ENCODE measurements around the gene PJA2. TPM values are rescaled to one million over a fixed set of nuclear protein-coding genes. Genes with fewer than 3 reads are reported as not detected.

The PJA2 gene
- total RNA-seq, 1 donor from 2014 or later: 56.1 TPM

DNA sequence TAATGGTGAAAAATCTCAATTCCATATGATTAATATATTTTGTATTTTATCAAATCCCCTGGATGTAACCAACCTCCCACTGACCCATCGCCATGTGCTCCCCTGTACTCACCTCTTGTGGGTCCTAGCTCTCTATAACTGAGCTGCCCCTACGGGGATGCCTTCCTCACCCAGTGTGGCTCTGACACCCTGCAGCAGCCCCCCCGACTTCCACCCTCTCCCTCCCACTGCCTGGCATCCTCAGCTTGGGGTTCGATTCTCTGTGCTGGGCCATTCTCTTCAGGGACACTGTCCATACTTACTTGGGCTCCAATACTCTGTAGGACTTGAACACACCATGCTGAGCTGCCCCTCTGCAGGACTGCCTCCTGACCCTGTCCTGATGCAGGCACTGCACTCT is 87.1 kb downstream of the PJA2 start:
- intact Hi-C loops (cut with DNase I): no loop called here
- H3K27ac ChIP-seq: peak overlapping the region in 1 of 2 donors; percentile 47
- H3K4me3 ChIP-seq: no peak overlapping the region
- no peaks in the 10 kb centered on the region for H3K36me3 ChIP-seq
- H3K27me3 ChIP-seq: no peaks in the 10 kb centered on the region
- H3K4me1 ChIP-seq: peaks cover 0 to 30% of the 10 kb centered on the region in 2 donors
- no peak for DNase-seq (ENCODE audit: low spot score in 2 of 2)
- no peaks in the 10 kb centered on the region for H3K9me3 ChIP-seq
- TF ChIP-seq CTCF (IDR thresholded peaks at IDR 0.05): no peak

GRCh38 chr5:109319351-109319750 is 90.4 kb downstream of the PJA2 start:
- no peak for DNase-seq (ENCODE audit: low spot score in 2 of 2)
- Histone ChIP-seq H3K27me3 (no peaks in the 10 kb centered on the region), H3K9me3 (no peaks in the 10 kb centered on the region), H3K27ac (no peak overlapping the region), H3K4me3 (no peak overlapping the region), H3K36me3 (no peaks in the 10 kb centered on the region), H3K4me1 (peaks cover 0 to 15% of the 10 kb centered on the region in 2 donors)
- intact Hi-C loops (cut with DNase I): no loop called here
- TF ChIP-seq CTCF (IDR thresholded peaks at IDR 0.05): no peak

GRCh38 chr5:109318455-109319108 is 91.2 kb downstream of the PJA2 start:
- intact Hi-C loops (cut with DNase I): no loop called here
- TF ChIP-seq CTCF (IDR thresholded peaks at IDR 0.05): no peak
- no peak overlapping the region for H3K4me3 ChIP-seq
- H3K4me1 ChIP-seq: peaks cover 0 to 7% of the 10 kb centered on the region in 2 donors
- no peaks in the 10 kb centered on the region for H3K9me3 ChIP-seq
- no peak overlapping the region for H3K27ac ChIP-seq
- H3K36me3 ChIP-seq: no peaks in the 10 kb centered on the region
- DNase-seq (ENCODE audit: low spot score in 2 of 2): no peak
- no peaks in the 10 kb centered on the region for H3K27me3 ChIP-seq

DNA sequence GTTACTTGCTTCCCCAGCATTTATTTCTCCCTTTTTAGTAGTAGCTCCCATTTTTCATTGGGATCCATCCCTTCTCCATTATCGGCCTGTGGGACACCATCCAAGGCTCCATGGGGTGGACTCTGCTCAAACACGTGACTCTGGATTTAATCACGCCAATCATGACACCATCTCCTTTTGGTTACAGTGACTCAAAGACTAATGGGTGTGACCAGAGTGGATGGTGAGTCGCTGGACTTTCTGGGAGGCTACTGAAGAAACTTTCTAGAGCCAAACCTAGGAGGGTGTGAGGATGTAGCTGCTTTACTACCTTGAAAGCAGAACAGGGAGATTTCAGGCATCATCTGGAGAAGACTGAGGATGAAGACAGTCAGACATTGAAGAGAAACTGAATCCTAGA is 93.1 kb downstream of the PJA2 start:
- Histone ChIP-seq H3K36me3 (no peaks in the 10 kb centered on the region), H3K27ac (no peak overlapping the region), H3K4me1 (peaks cover 0 to 2% of the 10 kb centered on the region in 2 donors), H3K4me3 (no peak overlapping the region), H3K9me3 (no peaks in the 10 kb centered on the region), H3K27me3 (no peaks in the 10 kb centered on the region)
- intact Hi-C loops (cut with DNase I): no loop called here
- no peak for DNase-seq (ENCODE audit: low spot score in 2 of 2)
- TF ChIP-seq CTCF (IDR thresholded peaks at IDR 0.05): no peak

DNA sequence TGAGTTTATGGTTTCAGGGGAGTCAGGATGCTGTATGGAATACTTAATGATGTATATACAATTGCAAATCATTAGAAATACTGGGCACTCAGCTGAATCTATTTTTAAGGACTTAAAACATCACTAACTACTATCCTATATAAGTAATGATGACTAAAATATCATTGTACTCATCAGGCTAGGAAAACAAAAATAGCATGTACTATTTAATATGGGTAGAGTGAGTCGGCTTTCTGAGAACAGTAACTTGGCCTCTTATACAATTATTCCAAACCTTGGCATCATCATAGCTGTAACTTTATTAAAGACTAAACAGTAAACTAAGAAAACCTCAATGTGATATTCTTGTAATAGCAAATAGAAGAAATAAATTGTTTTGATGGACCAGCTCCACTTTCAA is 94.5 kb downstream of the PJA2 start:
- intact Hi-C loops (cut with DNase I): no loop called here
- Histone ChIP-seq H3K4me3 (no peak overlapping the region), H3K4me1 (peaks cover 0 to 2% of the 10 kb centered on the region in 2 donors), H3K27ac (peak overlapping the region in 1 of 2 donors; percentile 33), H3K36me3 (no peaks in the 10 kb centered on the region), H3K9me3 (no peaks in the 10 kb centered on the region), H3K27me3 (no peaks in the 10 kb centered on the region)
- no peak for TF ChIP-seq CTCF (IDR thresholded peaks at IDR 0.05)
- DNase-seq (ENCODE audit: low spot score in 2 of 2): no peak

DNA sequence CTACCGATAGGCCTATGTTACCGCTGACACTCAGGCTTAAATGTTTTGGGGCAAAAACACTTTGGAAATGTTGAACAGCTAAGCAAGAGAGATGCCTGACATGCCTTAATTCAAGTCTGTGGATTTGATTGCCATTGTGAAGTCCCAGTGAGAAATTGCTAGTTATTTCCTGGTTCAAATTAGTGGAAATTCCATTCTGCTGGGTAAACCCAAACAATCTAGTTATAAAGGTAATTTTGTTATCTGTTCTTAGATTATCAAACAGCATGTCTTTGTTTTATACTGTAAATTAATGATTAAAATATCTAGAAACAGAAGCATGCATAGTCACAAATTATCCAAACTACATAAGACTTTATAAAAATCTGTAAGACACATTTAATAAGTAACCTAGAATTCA is 96.6 kb downstream of the PJA2 start:
- Histone ChIP-seq H3K4me1 (peaks cover 0 to 2% of the 10 kb centered on the region in 2 donors), H3K27ac (no peak overlapping the region), H3K36me3 (no peaks in the 10 kb centered on the region), H3K9me3 (no peaks in the 10 kb centered on the region), H3K27me3 (no peaks in the 10 kb centered on the region), H3K4me3 (no peak overlapping the region)
- intact Hi-C loops (cut with DNase I): no loop called here
- no peak for DNase-seq (ENCODE audit: low spot score in 2 of 2)
- TF ChIP-seq CTCF (IDR thresholded peaks at IDR 0.05): no peak

Measured in ascending aorta (tissue), 2 donors.